Upper lobe of left lung (tissue), 4 donors: ENCODE measurements around the gene XPO6.

Experiments
- EP300 ChIP-seq, 4 donors: sonication (generic); formaldehyde crosslinking; IDR thresholded peaks; one replicate each; pipeline ENCODE4 v1.5.1; 2017; ENCODE audit warnings: antibody characterized with exemption in 4 of 4, control low read depth in 2 of 4
- POLR2A ChIP-seq, 4 donors: fragments of 450-650 bp; IDR thresholded peaks; one replicate each; pipeline ENCODE4 v1.5.1; 2016 to 2017; ENCODE audit warnings: antibody characterized with exemption in 4 of 4, mild to moderate bottlenecking in 2 of 4
- POLR2AphosphoS5 ChIP-seq, 2 donors: sonication (generic); formaldehyde crosslinking; IDR thresholded peaks; one replicate each; pipeline ENCODE4 v1.5.1; 2017; ENCODE audit warnings: antibody characterized with exemption in 2 of 2
- TF ChIP-seq, protein P1 (sequence below), 6 experiments: fragments of 450-650 bp in 4 of 6; fragments of 200-600 bp in 2 of 6; sonication (generic) in 2 of 6; IDR thresholded peaks; one replicate each; pipeline ENCODE4 v1.5.1; 2016 to 2019; ENCODE audit warnings: antibody characterized with exemption in 6 of 6

- TF ChIP-seq, protein P1, sequence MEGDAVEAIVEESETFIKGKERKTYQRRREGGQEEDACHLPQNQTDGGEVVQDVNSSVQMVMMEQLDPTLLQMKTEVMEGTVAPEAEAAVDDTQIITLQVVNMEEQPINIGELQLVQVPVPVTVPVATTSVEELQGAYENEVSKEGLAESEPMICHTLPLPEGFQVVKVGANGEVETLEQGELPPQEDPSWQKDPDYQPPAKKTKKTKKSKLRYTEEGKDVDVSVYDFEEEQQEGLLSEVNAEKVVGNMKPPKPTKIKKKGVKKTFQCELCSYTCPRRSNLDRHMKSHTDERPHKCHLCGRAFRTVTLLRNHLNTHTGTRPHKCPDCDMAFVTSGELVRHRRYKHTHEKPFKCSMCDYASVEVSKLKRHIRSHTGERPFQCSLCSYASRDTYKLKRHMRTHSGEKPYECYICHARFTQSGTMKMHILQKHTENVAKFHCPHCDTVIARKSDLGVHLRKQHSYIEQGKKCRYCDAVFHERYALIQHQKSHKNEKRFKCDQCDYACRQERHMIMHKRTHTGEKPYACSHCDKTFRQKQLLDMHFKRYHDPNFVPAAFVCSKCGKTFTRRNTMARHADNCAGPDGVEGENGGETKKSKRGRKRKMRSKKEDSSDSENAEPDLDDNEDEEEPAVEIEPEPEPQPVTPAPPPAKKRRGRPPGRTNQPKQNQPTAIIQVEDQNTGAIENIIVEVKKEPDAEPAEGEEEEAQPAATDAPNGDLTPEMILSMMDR (IDR thresholded peaks at IDR 0.05), result no peak
- TF ChIP-seq POLR2A (IDR thresholded peaks at IDR 0.05) (no peak), POLR2AphosphoS5 (IDR thresholded peaks at IDR 0.05) (no peak), EP300 (IDR thresholded peaks at IDR 0.05) (no peak)
These were observed 105.8 kb downstream of the XPO6 start for GRCh38 chr16:28105954-28106353.
